ENCODE results near the gene MAD1L1.

DNA sequence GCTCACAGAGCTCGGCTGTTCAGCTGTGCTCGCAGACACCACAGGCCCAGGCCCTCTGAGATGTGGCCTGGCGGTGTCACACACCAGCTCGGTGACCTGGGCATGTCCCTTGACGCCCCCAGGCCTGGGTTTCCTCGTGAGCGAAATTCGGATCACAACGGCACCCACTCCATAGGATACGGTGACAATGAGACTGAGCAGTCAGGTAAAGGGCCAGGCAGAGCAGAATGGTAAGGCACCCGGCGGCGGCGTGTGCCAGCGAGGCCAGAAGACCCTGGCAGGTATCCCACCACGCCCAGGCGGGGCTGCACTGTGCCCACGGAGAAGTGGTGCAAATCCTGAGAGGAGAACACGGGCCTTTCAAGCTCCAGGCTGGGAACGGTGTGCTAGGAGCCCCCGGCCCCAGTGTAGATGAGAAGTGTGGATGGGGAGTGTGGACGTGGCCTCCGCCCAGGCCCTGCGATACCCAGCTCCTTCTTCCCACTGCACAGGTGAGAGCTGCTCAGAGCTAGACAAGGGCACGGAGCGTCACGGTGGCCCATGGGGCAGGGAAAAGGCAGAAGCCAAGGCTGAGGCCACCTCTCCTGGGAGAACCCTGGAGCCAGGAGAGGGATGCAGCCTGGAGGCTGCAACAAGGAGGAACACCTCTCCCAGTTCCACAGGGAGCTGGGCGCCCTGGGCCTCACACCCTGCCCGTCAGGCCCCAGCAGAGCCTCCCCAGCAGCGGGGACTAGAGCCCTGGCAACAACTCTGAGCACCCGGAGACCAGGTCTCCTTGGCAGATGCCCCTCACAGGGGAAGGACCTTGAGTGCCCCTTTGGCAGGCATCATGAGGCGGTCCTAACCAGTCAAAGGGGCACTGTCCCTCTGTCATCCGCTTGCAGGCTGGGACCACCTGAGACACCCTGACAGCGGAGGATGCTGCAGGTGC, 219.1 kb downstream of the MAD1L1 start:
- TF ChIP-seq, protein P1, sequence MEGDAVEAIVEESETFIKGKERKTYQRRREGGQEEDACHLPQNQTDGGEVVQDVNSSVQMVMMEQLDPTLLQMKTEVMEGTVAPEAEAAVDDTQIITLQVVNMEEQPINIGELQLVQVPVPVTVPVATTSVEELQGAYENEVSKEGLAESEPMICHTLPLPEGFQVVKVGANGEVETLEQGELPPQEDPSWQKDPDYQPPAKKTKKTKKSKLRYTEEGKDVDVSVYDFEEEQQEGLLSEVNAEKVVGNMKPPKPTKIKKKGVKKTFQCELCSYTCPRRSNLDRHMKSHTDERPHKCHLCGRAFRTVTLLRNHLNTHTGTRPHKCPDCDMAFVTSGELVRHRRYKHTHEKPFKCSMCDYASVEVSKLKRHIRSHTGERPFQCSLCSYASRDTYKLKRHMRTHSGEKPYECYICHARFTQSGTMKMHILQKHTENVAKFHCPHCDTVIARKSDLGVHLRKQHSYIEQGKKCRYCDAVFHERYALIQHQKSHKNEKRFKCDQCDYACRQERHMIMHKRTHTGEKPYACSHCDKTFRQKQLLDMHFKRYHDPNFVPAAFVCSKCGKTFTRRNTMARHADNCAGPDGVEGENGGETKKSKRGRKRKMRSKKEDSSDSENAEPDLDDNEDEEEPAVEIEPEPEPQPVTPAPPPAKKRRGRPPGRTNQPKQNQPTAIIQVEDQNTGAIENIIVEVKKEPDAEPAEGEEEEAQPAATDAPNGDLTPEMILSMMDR (IDR thresholded peaks at IDR 0.05; ENCODE audit: insufficient read depth, low read depth, low read length), result no peak
- no peak for TF ChIP-seq EZH2 (IDR thresholded peaks at IDR 0.05; ENCODE audit: insufficient read depth, low read length)
